ENCODE data around the gene LRRC8D.

Gene LRRC8D

DNA sequence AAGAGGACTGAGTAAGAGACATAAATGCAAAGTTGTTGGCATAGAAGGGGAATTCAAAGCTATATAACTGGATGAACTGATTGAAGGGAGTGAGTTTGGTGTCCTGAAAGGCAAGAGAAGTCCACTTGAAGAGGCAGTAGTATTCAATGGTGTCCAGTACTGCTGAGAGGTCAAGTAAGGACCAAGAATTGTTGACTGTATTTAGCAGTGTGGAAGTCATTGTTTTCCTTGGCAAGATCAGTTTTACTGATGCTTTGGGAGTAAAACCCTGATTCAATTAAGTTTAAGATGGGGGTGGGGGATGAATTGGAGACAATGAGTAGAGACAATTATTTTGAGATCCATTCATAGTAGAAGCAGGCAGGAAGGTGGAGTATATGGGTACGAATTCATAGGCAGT, 5.8 kb upstream of the LRRC8D start:
- no peak overlapping the region for H3K4me3 Mint-ChIP-seq

DNA sequence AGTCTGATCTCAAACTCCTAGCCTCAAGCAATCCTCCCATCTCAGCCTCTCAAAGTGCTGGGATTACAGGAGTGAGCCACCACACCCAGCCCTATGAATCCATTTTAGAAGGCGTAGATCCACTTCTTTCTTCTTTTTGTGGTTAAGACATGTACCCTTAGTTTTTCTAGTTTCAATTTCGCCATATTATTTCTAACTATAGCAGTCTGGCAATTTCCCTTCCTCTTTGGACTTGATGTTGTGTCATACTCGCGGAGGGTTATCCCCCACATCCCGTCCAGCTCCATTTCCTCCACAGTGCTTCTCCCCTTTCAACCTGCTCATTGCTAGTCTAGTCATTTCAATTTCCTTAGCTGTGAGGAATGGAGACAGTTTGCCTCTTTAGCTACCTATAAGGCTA, 5.2 kb upstream of the LRRC8D start:
- Mint-ChIP-seq H3K27me3 (ENCODE audit: low read depth) (peaks cover 24% of the 10 kb centered on the region), H3K27ac (no peak overlapping the region), H3K9me3 (no peaks in the 10 kb centered on the region), H3K4me1 (ENCODE audit: low read depth) (peaks cover 20% of the 10 kb centered on the region), H3K36me3 (ENCODE audit: low read depth) (no peaks in the 10 kb centered on the region), H3K4me3 (no peak overlapping the region)
- no peak for DNase-seq (ENCODE audit: low spot score)

More for the DNA sequence above, 5.8 kb upstream of the LRRC8D start:
- no peak overlapping the region for H3K27ac Mint-ChIP-seq
- no peak for DNase-seq (ENCODE audit: low spot score)
- peaks cover 15% of the 10 kb centered on the region for H3K4me1 Mint-ChIP-seq (ENCODE audit: low read depth)
- H3K9me3 Mint-ChIP-seq, result no peaks in the 10 kb centered on the region
- H3K27me3 Mint-ChIP-seq (ENCODE audit: low read depth), result peaks cover 21% of the 10 kb centered on the region
- H3K36me3 Mint-ChIP-seq (ENCODE audit: low read depth), result no peaks in the 10 kb centered on the region

DNA sequence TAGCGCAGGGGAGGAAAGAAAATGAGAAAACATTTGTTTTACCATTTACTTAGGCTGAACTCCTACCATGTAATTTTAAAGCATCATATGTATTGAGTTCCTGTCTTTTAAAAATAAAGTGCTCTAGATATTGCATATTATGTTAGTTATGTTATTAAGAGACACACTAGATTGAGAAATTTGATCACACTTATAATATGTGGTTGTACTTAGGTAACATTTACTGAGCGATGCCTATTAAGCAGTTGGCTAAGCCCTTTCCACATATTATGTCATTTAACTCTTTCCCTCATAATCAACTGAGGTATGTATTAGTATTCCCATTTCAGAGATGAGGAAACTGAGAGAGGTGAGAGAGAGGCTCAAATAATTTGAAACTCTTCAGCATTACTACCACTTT, 4.5 kb upstream of the LRRC8D start:
- Mint-ChIP-seq H3K27me3 (ENCODE audit: low read depth) (peaks cover 24% of the 10 kb centered on the region), H3K36me3 (ENCODE audit: low read depth) (no peaks in the 10 kb centered on the region), H3K4me3 (no peak overlapping the region), H3K27ac (no peak overlapping the region), H3K9me3 (no peaks in the 10 kb centered on the region), H3K4me1 (ENCODE audit: low read depth) (peaks cover 20% of the 10 kb centered on the region)
- DNase-seq (ENCODE audit: low spot score), result no peak

- peak overlapping the region; percentile 86 for H3K4me3 Mint-ChIP-seq
- H3K27ac Mint-ChIP-seq, result peak overlapping the region; percentile 81
- peaks cover 5% of the 10 kb centered on the region for H3K36me3 Mint-ChIP-seq (ENCODE audit: low read depth)
- peak; percentile 59 for DNase-seq (ENCODE audit: low spot score)
- H3K4me1 Mint-ChIP-seq (ENCODE audit: low read depth), result peaks cover 29% of the 10 kb centered on the region
- H3K27me3 Mint-ChIP-seq (ENCODE audit: low read depth), result peaks cover 12% of the 10 kb centered on the region
- no peaks in the 10 kb centered on the region for H3K9me3 Mint-ChIP-seq
Measured at GRCh38 chr1:89821322-89822108, 683 bp downstream of the LRRC8D start.

GRCh38 chr1:89822109-89822962, 1.5 kb downstream of the LRRC8D start:
- no peaks in the 10 kb centered on the region for H3K9me3 Mint-ChIP-seq
- DNase-seq (ENCODE audit: low spot score), result no peak
- H3K4me1 Mint-ChIP-seq (ENCODE audit: low read depth), result peaks cover 29% of the 10 kb centered on the region
- H3K27me3 Mint-ChIP-seq (ENCODE audit: low read depth), result peaks cover 8% of the 10 kb centered on the region
- peaks cover 5% of the 10 kb centered on the region for H3K36me3 Mint-ChIP-seq (ENCODE audit: low read depth)
- H3K4me3 Mint-ChIP-seq, result peak overlapping the region; percentile 86
- peak overlapping the region; percentile 81 for H3K27ac Mint-ChIP-seq

DNA sequence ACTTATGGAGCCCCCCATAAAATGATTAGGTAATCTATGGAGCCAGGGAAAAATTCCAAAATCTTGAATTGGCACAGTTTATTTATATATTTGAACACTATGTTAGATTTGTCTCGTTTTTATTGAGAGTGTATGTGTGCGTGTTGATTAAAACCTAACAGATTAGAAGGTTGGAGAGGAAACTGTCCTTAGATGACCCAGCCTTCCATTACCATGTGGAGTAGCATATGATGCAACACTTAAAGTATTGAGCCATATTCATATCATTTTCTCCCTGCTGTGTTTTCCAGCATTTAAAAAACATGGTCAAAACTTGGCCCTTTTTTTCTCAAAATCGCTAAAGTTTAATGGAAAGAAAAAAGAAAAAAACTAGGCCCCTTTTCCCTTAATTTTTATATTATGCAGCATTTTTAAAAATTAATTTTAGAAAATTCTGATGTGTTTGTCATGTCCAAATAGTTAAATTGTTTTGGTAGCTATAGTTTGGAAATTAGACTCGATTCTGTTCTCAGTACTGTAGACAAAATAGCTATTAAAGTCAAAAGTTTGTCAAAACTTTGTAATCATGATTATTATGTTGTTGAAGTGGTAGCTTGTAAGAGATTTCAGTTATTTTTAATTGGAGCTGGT, 2.3 kb downstream of the LRRC8D start:
- DNase-seq (ENCODE audit: low spot score), result no peak
- H3K27ac Mint-ChIP-seq, result no peak overlapping the region
- H3K4me1 Mint-ChIP-seq (ENCODE audit: low read depth), result peaks cover 29% of the 10 kb centered on the region
- peaks cover 8% of the 10 kb centered on the region for H3K27me3 Mint-ChIP-seq (ENCODE audit: low read depth)
- no peak overlapping the region for H3K4me3 Mint-ChIP-seq
- H3K36me3 Mint-ChIP-seq (ENCODE audit: low read depth), result peaks cover 5% of the 10 kb centered on the region
- no peaks in the 10 kb centered on the region for H3K9me3 Mint-ChIP-seq

- peaks cover 7% of the 10 kb centered on the region for H3K36me3 Mint-ChIP-seq (ENCODE audit: low read depth)
- peaks cover 29% of the 10 kb centered on the region for H3K4me1 Mint-ChIP-seq (ENCODE audit: low read depth)
- H3K27ac Mint-ChIP-seq, result no peak overlapping the region
- no peak for DNase-seq (ENCODE audit: low spot score)
- no peaks in the 10 kb centered on the region for H3K9me3 Mint-ChIP-seq
- peaks cover 8% of the 10 kb centered on the region for H3K27me3 Mint-ChIP-seq (ENCODE audit: low read depth)
- no peak overlapping the region for H3K4me3 Mint-ChIP-seq
Measured at GRCh38 chr1:89823679-89824292, 3.0 kb downstream of the LRRC8D start.

- Mint-ChIP-seq H3K4me3 (no peak overlapping the region), H3K9me3 (no peaks in the 10 kb centered on the region), H3K36me3 (ENCODE audit: low read depth) (peaks cover 9% of the 10 kb centered on the region), H3K4me1 (ENCODE audit: low read depth) (peaks cover 17% of the 10 kb centered on the region), H3K27me3 (ENCODE audit: low read depth) (peaks cover 2% of the 10 kb centered on the region), H3K27ac (no peak overlapping the region)
- no peak for DNase-seq (ENCODE audit: low spot score)
Measured at GRCh38 chr1:89826594-89826993, 5.8 kb downstream of the LRRC8D start.

- H3K27me3 Mint-ChIP-seq (ENCODE audit: low read depth), result no peaks in the 10 kb centered on the region
- H3K9me3 Mint-ChIP-seq, result no peaks in the 10 kb centered on the region
- H3K4me3 Mint-ChIP-seq, result no peak overlapping the region
- H3K27ac Mint-ChIP-seq, result no peak overlapping the region
- H3K36me3 Mint-ChIP-seq (ENCODE audit: low read depth), result peaks cover 9% of the 10 kb centered on the region
- peaks cover 11% of the 10 kb centered on the region for H3K4me1 Mint-ChIP-seq (ENCODE audit: low read depth)
- DNase-seq (ENCODE audit: low spot score), result no peak
Measured at GRCh38 chr1:89827330-89827729, 6.5 kb downstream of the LRRC8D start.

DNA sequence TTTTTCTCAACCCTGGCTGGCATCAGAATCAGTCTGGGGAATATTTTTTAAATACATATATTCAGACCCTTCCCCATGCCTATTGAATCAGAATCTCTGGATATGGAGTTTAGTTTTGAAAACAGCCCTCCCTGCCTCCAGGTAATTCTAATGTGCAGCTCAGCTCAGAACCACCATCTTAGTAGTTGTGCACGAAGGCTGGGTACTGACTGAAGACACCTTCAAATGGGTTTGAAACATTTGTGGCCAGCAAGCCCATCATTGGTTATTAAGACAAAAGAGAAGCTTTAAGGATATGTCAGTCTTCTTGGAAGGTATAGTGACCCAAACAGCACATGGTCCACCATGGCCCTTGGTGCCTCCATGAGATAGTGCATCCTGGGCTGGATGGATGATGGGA, 7.1 kb downstream of the LRRC8D start:
- no peaks in the 10 kb centered on the region for H3K27me3 Mint-ChIP-seq (ENCODE audit: low read depth)
- no peak for DNase-seq (ENCODE audit: low spot score)
- peaks cover 8% of the 10 kb centered on the region for H3K4me1 Mint-ChIP-seq (ENCODE audit: low read depth)
- H3K27ac Mint-ChIP-seq, result no peak overlapping the region
- no peaks in the 10 kb centered on the region for H3K9me3 Mint-ChIP-seq
- peaks cover 9% of the 10 kb centered on the region for H3K36me3 Mint-ChIP-seq (ENCODE audit: low read depth)
- H3K4me3 Mint-ChIP-seq, result no peak overlapping the region

DNA sequence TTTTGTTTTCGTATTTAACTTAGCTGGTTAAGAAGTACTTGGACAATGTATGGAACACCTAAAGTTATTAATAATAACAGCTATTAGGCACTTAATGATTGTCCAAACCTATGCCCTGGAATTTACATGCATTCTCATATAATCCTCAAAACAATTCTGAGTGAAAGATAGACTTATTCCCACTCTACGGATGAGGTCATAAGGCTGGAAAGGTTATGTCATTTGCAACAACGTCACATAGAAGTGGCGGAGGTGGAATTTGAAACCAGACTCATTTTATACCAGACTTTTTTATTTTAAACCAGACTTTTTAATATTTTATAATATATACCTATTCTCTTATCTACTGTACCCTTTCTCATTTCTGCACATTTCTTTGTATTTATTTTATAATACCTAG, 8.4 kb downstream of the LRRC8D start:
- peaks cover 7% of the 10 kb centered on the region for H3K36me3 Mint-ChIP-seq (ENCODE audit: low read depth)
- H3K27me3 Mint-ChIP-seq (ENCODE audit: low read depth), result no peaks in the 10 kb centered on the region
- no peak for DNase-seq (ENCODE audit: low spot score)
- no peak overlapping the region for H3K4me3 Mint-ChIP-seq
- peaks cover 6% of the 10 kb centered on the region for H3K4me1 Mint-ChIP-seq (ENCODE audit: low read depth)
- H3K27ac Mint-ChIP-seq, result no peak overlapping the region
- no peaks in the 10 kb centered on the region for H3K9me3 Mint-ChIP-seq

GRCh38 chr1:89831462-89832120, 10.8 kb downstream of the LRRC8D start:
- no peak overlapping the region for H3K27ac Mint-ChIP-seq
- H3K4me1 Mint-ChIP-seq (ENCODE audit: low read depth), result peaks cover 18% of the 10 kb centered on the region
- no peak for DNase-seq (ENCODE audit: low spot score)
- peaks cover 3% of the 10 kb centered on the region for H3K36me3 Mint-ChIP-seq (ENCODE audit: low read depth)
- H3K27me3 Mint-ChIP-seq (ENCODE audit: low read depth), result peaks cover 3% of the 10 kb centered on the region
- no peak overlapping the region for H3K4me3 Mint-ChIP-seq
- H3K9me3 Mint-ChIP-seq, result no peaks in the 10 kb centered on the region

- Mint-ChIP-seq H3K36me3 (ENCODE audit: low read depth) (peaks cover 3% of the 10 kb centered on the region), H3K27ac (no peak overlapping the region), H3K27me3 (ENCODE audit: low read depth) (peaks cover 3% of the 10 kb centered on the region), H3K4me3 (no peak overlapping the region), H3K4me1 (ENCODE audit: low read depth) (peaks cover 22% of the 10 kb centered on the region), H3K9me3 (no peaks in the 10 kb centered on the region)
- DNase-seq (ENCODE audit: low spot score), result no peak
Measured at GRCh38 chr1:89832496-89833127, 11.8 kb downstream of the LRRC8D start.

Measured in T-helper 2 cell treated with Interferon-gamma antibody and Interleukin-4, amounts not matched to agents 5 μg/mL and 100 μg/mL, for 36 hours (primary cell).